Mesothelial cell of epicardium (in vitro differentiated cells): Measurements from ENCODE around the gene PRDX1. TPM values are rescaled to one million over a fixed set of nuclear protein-coding genes. Genes with fewer than 3 reads are reported as not detected.
"Not testable (repeated sequence)": the region's sequence is repeated elsewhere in the genome, so short reads cannot be mapped to it uniquely, and the experiment has no call there.

Experiments used
- DNase-seq, 2 experiments: peaks; one replicate each; pipeline ENCODE4 v3.0.0; 2021; ENCODE audit warnings: low spot score in 2 of 2; ENCODE audit not compliant: unreplicated experiment in 2 of 2
- H3K27ac Mint-ChIP-seq: 2 replicates; pipeline ENCODE4 v1.8.0; 2021; ENCODE audit warnings: mixed read lengths
- H3K27me3 Mint-ChIP-seq: 2 replicates; pipeline ENCODE4 v1.8.0; 2021; ENCODE audit warnings: low read depth, mixed read lengths
- H3K36me3 Mint-ChIP-seq: 2 replicates; pipeline ENCODE4 v1.8.0; 2021; ENCODE audit warnings: mixed read lengths
- H3K4me1 Mint-ChIP-seq: 2 replicates; pipeline ENCODE4 v1.8.0; 2021; ENCODE audit warnings: mixed read lengths
- H3K4me3 Mint-ChIP-seq: 2 replicates; pipeline ENCODE4 v1.8.0; 2021; ENCODE audit warnings: mild to moderate bottlenecking, moderate library complexity, mixed read lengths
- H3K9me3 Mint-ChIP-seq: 2 replicates; pipeline ENCODE4 v1.8.0; 2021; ENCODE audit warnings: mixed read lengths
- total RNA-seq: library from RNA; stranded (reverse); gene quantifications from 3 replicates; pipeline ENCODE4 v1.2.1, GENCODE V29; 2021
- TF ChIP-seq, protein P1 (sequence below): fragments of 200-600 bp; sonication (generic); IDR thresholded peaks from one replicate; pipeline ENCODE4 v1.5.0; 2021; ENCODE audit warnings: antibody characterized with exemption; ENCODE audit not compliant: unreplicated experiment

The PRDX1 gene
- total RNA-seq, 1 donor from 2014 or later, result 154 TPM

DNA sequence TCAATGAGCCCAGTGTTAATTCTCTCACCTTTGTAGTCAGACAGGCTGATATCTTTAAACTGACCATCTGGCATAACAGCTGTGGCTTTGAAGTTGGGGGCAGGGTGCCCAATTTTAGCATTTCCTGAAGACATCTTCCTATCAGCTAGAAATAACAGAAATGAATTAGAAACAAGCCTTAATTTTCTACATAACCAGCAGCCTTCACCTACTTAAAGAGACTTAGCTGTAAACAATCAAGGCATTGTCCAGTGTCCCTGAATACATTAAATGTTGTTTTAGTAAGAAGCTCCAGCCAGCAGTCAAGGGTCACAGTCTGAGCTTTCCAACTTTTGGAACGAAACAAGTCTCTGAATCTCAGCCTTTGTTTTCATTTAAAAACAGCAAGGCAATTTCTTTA, 2.8 kb downstream of the PRDX1 start:
- TF ChIP-seq, protein P1, sequence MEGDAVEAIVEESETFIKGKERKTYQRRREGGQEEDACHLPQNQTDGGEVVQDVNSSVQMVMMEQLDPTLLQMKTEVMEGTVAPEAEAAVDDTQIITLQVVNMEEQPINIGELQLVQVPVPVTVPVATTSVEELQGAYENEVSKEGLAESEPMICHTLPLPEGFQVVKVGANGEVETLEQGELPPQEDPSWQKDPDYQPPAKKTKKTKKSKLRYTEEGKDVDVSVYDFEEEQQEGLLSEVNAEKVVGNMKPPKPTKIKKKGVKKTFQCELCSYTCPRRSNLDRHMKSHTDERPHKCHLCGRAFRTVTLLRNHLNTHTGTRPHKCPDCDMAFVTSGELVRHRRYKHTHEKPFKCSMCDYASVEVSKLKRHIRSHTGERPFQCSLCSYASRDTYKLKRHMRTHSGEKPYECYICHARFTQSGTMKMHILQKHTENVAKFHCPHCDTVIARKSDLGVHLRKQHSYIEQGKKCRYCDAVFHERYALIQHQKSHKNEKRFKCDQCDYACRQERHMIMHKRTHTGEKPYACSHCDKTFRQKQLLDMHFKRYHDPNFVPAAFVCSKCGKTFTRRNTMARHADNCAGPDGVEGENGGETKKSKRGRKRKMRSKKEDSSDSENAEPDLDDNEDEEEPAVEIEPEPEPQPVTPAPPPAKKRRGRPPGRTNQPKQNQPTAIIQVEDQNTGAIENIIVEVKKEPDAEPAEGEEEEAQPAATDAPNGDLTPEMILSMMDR, result no peak
- H3K36me3 Mint-ChIP-seq, result peaks cover 29% of the 10 kb centered on the region
- no peak overlapping the region for H3K27ac Mint-ChIP-seq

DNA sequence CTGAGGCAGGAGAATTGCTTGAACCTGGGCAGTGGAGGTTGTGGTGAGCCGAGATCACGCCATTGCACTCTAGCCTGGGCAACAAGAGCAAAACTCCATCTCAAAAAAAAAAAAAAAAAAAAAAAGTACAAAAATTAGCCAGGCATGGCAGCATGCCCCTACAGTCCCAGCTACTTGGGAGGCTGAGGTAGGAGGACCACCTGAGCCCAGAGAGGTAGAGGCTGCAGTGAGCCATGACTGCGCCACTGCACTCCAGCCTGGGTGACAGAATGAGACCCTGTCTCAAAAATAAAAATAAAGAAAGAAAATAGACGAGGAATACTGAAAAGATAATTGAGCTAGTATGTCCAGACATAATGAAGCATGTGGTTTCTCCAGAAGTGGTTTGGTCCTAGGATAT, 3.3 kb downstream of the PRDX1 start:
- not testable (repeated sequence) for H3K27me3 Mint-ChIP-seq, H3K27ac Mint-ChIP-seq, DNase-seq, H3K4me3 Mint-ChIP-seq, H3K9me3 Mint-ChIP-seq
- Mint-ChIP-seq H3K4me1 (peaks cover 26% of the 10 kb centered on the region), H3K36me3 (peaks cover 29% of the 10 kb centered on the region)

More for the DNA sequence above, 2.8 kb downstream of the PRDX1 start:
- peaks cover 26% of the 10 kb centered on the region for H3K4me1 Mint-ChIP-seq
- no peak for DNase-seq
- H3K4me3 Mint-ChIP-seq, result peak overlapping the region; percentile 94
- H3K27me3 Mint-ChIP-seq, result peaks cover 2% of the 10 kb centered on the region
- H3K9me3 Mint-ChIP-seq, result no peaks in the 10 kb centered on the region

DNA sequence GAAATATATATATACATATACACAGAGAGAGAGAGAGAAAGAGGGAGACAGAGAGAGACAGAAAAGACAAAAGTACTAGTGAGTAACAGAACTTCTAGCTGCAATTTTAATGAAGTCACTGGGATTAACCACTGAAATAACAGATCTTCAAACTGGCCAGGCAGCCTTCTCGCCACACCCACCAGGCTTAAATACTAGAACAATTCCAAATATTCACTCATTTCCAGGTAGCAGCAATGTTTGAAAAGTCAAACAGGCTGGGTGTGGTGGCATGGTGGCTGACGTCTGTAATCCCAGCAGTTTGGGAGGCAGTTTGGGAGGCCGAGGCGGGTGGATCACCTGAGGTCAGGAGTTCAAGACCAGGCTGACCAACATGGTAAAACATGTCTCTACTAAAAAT, 5.2 kb downstream of the PRDX1 start:
- H3K36me3 Mint-ChIP-seq, result peaks cover 34% of the 10 kb centered on the region
- TF ChIP-seq, protein P1, result no peak

DNA sequence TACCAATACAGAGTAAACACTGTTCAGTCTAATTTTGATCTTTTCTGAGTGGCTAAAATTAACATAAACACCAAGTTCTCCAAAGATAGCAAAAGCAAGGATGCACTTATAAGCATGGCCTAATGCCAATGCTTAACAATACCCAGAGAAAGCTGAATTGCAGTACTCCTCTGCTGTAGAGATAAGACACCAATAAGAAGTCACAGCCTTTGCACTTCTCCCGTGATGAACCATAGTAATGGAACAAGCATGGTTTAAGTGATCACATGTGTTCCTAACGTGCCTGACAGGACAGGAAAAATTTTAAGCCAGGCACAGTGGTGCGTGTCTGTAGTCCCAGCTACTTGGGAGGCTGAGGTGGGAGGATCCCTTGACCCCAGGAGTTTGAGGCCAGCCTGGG, 5.6 kb downstream of the PRDX1 start:
- no peak overlapping the region for H3K27ac Mint-ChIP-seq
- DNase-seq, result no peak
- H3K36me3 Mint-ChIP-seq, result peaks cover 37% of the 10 kb centered on the region
- TF ChIP-seq, protein P1, result no peak
- H3K9me3 Mint-ChIP-seq, result no peaks in the 10 kb centered on the region
- no peaks in the 10 kb centered on the region for H3K27me3 Mint-ChIP-seq
- H3K4me3 Mint-ChIP-seq, result no peak overlapping the region
- peaks cover 18% of the 10 kb centered on the region for H3K4me1 Mint-ChIP-seq

More for the DNA sequence above, 5.2 kb downstream of the PRDX1 start:
- DNase-seq, result no peak
- Mint-ChIP-seq H3K27me3 (no peaks in the 10 kb centered on the region), H3K9me3 (no peaks in the 10 kb centered on the region), H3K4me3 (no peak overlapping the region), H3K27ac (no peak overlapping the region), H3K4me1 (peaks cover 17% of the 10 kb centered on the region)

DNA sequence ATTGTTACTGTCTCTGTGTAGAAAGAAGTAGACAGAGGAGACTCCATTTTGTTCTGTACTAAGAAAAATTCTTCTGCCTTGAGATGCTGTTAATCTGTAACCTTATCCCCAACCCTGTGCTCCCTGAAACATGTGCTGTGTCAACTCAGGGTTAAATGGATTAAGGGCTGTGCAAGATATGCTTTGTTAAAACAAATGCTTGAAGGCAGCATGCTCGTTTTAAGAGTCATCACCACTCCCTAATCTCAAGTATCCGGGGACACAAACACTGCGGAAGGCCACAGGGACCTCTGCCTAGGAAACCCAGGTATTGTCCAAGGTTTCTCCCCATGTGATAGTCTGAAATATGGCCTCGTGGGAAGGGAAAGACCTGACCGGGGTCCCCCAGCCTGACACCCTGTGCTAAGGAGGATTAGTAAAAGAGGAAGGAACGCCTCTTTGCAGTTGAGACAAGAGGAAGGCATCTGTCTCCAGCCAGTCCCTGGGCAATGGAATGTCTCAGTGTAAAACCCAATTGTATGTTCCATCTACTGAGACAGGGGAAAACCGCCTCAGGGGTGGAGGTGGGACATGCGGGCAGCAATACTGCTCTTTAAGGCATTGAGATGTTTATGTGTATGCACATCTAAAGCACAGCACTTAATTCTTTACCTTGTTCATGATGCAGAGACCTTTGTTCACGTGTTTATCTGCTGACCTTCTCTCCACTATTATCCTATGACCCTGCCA, 8.0 kb downstream of the PRDX1 start:
- not testable (repeated sequence) for H3K4me3 Mint-ChIP-seq, H3K27ac Mint-ChIP-seq
- H3K36me3 Mint-ChIP-seq, result peaks cover 45% of the 10 kb centered on the region

DNA sequence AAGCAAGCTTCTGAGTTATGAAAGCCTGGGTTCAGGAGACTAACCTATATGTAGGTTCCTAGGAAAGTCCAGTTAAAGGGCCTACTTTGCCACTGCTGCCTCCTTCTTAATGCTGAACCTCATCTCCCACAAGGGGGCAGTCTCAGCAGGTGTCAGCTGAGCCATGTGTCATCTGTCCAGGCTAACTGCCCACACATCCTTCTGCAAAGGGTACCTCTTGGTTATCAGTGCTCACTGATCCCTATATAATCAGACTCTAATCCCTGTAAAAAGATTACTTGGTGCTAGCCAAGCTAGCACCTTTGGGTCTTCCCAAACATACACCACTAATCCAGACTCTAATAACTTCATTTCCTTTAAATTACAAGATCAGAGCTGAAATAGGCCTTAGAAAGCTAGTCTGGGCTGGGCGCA, 9.0 kb downstream of the PRDX1 start:
- peaks cover 8% of the 10 kb centered on the region for H3K4me1 Mint-ChIP-seq
- no peak for DNase-seq
- peaks cover 45% of the 10 kb centered on the region for H3K36me3 Mint-ChIP-seq
- H3K9me3 Mint-ChIP-seq, result no peaks in the 10 kb centered on the region
- no peak overlapping the region for H3K27ac Mint-ChIP-seq
- no peaks in the 10 kb centered on the region for H3K27me3 Mint-ChIP-seq
- no peak overlapping the region for H3K4me3 Mint-ChIP-seq
- TF ChIP-seq, protein P1, result peak; percentile 35

More for the DNA sequence above, 8.0 kb downstream of the PRDX1 start:
- H3K27me3 Mint-ChIP-seq, H3K9me3 Mint-ChIP-seq, DNase-seq, H3K4me1 Mint-ChIP-seq: not testable (repeated sequence)
